ENCODE measurements around the gene BCAS3.

Gene BCAS3

DNA sequence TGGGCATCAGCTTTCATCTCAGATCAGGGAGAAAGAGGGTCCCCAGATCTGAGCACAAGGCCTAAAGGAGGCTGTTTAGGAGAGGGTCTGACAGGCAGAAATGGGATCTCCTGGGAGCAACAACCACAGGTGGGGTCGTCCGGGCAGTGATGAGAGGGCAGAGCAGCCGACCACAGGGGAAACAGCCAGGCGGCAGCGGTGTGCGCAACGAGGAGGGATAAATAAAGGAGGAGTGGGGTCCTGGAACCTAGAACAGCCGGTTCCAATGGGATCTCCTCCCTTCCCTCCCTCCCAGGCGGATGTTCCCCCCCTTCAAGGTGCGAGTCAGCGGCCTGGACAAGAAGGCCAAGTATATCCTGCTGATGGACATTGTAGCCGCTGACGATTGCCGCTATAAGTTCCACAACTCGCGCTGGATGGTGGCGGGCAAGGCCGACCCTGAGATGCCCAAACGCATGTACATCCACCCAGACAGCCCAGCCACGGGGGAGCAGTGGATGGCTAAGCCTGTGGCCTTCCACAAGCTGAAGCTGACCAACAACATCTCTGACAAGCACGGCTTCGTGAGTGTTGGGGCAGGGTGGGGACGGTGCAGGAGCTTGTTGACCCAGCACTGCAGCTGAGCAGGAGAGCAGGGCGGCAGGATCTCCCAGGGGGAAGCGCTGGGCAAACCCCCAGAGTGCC, 723.9 kb downstream of the BCAS3 start:
- Mint-ChIP-seq H3K4me3 (peak overlapping the region; percentile 31), H3K4me1 (ENCODE audit: low read depth) (peaks cover 24% of the 10 kb centered on the region)

DNA sequence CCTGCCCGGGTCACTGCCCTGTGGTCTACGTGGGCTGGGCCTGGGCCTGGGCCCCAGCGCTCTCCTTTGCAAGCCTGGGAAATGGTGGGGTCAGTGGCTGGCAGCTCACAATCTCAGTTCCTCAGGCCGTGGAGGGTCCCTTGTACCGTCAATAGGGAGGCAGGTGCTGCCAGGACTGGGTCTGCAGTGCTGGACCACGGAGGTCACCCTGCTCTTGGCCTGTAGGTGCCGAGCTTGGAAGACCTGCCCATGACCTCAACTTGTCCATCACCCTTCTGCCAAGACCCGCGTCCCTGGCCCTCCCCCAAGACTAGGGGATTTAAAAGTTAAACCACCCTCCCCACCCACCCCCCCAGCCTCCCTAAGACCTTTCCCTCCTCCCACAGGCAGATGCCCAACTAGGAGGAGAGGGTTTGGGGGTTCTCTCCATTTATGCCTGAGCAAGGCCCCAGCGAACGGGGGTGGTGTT, 724.5 kb downstream of the BCAS3 start:
- Mint-ChIP-seq H3K27me3 (ENCODE audit: low read depth) (peaks cover 65% of the 10 kb centered on the region), H3K27ac (no peak overlapping the region)

More for the DNA sequence above, 723.9 kb downstream of the BCAS3 start:
- H3K36me3 Mint-ChIP-seq (ENCODE audit: low read depth): peaks cover 2% of the 10 kb centered on the region
- peak overlapping the region; percentile 70 for H3K27ac Mint-ChIP-seq
- H3K9me3 Mint-ChIP-seq: no peaks in the 10 kb centered on the region
- peaks cover 59% of the 10 kb centered on the region for H3K27me3 Mint-ChIP-seq (ENCODE audit: low read depth)

DNA sequence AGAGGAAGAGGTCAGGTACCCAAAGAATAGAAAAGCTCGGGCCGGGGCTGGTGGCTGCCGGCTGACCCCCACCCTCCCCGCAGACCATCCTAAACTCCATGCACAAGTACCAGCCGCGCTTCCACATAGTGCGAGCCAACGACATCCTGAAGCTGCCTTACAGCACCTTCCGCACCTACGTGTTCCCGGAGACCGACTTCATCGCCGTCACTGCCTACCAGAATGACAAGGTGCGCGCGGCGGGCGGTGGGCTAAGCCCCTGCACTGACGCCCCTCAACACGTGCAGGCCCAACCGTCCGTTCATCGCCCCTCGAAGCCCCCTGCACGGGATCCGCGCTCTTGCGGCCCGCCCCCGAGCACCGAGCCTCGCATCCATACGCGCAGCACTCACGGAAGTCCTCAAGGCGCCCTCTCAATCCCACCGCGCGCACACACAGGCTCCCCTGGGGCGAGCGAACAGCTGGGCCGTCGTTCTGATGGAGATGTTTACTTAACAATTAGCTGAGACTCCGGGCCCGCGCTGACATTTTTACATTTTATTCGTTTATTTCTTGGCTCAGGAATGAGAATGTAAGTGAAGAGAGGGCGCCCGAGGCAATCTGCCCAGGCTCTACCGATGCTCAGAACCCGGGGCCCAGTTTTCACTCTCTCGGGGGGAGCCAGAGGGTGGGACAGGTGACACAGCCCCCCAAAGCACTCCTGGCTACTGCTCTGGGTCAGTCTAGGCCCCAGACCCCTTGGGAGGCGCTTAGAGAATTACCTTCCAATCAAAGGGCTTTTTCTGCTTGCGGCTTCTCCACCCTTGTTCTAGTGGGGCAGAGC, 725.5 kb downstream of the BCAS3 start:
- Mint-ChIP-seq H3K4me1 (ENCODE audit: low read depth) (peaks cover 21% of the 10 kb centered on the region), H3K9me3 (no peaks in the 10 kb centered on the region), H3K4me3 (peak overlapping the region; percentile 57), H3K27ac (peak overlapping the region; percentile 52), H3K36me3 (ENCODE audit: low read depth) (peaks cover 2% of the 10 kb centered on the region), H3K27me3 (ENCODE audit: low read depth) (peaks cover 69% of the 10 kb centered on the region)

More for the DNA sequence above, 724.5 kb downstream of the BCAS3 start:
- no peaks in the 10 kb centered on the region for H3K9me3 Mint-ChIP-seq
- H3K4me3 Mint-ChIP-seq: peak overlapping the region; percentile 57
- H3K36me3 Mint-ChIP-seq (ENCODE audit: low read depth): peaks cover 2% of the 10 kb centered on the region
- peaks cover 24% of the 10 kb centered on the region for H3K4me1 Mint-ChIP-seq (ENCODE audit: low read depth)

DNA sequence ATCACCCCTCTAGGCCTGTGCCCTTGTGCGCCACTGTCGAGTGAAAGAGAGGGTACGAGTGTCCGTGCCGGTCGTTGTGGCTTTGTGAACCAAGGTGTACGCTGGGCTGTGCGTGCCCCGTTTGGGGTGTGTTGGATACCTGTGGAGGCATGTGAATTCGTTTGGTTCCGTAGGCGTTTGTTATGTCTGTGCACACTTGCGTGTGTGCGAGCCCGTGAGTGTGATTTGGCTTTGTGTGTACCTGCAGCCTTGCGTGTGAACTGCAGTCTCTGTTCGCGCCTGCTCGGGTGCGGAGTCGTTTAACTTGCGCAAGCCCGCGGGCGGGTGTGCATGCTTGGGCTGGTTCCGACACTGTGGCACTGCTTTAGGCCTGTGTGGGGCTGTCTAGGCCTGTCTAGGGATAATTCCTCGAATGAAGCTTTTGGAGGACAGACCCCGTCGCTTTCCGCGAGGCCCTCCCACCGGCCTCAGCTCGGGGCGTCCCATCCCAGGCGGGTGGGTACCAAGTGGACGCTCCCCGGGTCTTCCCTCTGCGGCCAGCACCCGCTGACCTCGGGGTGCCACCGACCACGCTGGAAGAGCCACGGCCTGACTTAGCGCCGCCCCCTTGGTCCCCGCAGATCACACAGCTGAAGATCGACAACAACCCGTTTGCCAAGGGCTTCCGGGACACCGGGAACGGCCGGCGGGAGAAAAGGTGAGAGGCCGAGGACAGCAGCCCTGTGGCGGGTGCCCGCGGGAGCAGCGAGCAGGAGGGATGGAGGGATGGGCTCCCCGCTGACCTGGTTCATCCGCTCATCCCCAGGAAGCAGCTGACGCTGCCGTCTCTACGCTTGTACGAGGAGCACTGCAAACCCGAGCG, 726.4 kb downstream of the BCAS3 start:
- peaks cover 71% of the 10 kb centered on the region for H3K27me3 Mint-ChIP-seq (ENCODE audit: low read depth)
- peaks cover 21% of the 10 kb centered on the region for H3K4me1 Mint-ChIP-seq (ENCODE audit: low read depth)
- no peak overlapping the region for H3K4me3 Mint-ChIP-seq
- peaks cover 2% of the 10 kb centered on the region for H3K36me3 Mint-ChIP-seq (ENCODE audit: low read depth)
- H3K27ac Mint-ChIP-seq: peak overlapping the region; percentile 36
- H3K9me3 Mint-ChIP-seq: no peaks in the 10 kb centered on the region

DNA sequence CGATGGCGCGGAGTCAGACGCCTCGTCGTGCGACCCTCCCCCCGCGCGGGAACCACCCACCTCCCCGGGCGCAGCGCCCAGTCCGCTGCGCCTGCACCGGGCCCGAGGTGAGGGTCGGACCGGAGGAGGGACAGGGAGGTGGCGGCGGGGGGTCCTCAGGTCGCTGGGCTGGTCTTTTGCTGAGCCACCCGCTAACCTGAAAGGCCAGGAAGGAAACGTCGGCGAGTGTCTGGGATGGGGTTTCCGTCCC, 726.9 kb downstream of the BCAS3 start:
- no peaks in the 10 kb centered on the region for H3K9me3 Mint-ChIP-seq
- peaks cover 74% of the 10 kb centered on the region for H3K27me3 Mint-ChIP-seq (ENCODE audit: low read depth)
- no peak overlapping the region for H3K27ac Mint-ChIP-seq
- peaks cover 21% of the 10 kb centered on the region for H3K4me1 Mint-ChIP-seq (ENCODE audit: low read depth)
- peaks cover 2% of the 10 kb centered on the region for H3K36me3 Mint-ChIP-seq (ENCODE audit: low read depth)
- H3K4me3 Mint-ChIP-seq: no peak overlapping the region

DNA sequence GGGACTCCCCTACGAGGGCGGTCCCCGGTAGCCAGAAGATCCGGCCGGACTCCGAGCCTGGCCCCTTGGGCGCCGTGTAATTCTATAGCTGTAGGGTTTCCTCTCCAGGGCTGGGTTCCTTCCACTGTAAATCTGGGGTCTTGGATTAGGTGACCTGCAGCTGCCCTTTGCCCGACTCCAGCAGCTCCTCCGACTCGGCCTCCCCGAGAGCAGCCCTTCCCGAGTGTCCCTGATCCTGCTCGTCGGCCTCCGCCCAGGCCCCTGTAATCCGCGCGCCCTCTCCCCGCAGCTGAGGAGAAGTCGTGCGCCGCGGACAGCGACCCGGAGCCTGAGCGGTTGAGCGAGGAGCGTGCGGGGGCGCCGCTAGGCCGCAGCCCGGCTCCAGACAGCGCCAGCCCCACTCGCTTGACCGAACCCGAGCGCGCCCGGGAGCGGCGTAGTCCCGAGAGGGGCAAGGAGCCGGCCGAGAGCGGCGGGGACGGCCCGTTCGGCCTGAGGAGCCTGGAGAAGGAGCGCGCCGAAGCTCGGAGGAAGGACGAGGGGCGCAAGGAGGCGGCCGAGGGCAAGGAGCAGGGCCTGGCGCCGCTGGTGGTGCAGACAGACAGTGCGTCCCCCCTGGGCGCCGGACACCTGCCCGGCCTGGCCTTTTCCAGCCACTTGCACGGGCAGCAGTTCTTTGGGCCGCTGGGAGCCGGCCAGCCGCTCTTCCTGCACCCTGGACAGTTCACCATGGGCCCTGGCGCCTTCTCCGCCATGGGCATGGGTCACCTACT, 727.4 kb downstream of the BCAS3 start:
- no peak overlapping the region for H3K27ac Mint-ChIP-seq
- H3K27me3 Mint-ChIP-seq (ENCODE audit: low read depth): peaks cover 78% of the 10 kb centered on the region
- no peaks in the 10 kb centered on the region for H3K9me3 Mint-ChIP-seq
- peaks cover 2% of the 10 kb centered on the region for H3K36me3 Mint-ChIP-seq (ENCODE audit: low read depth)
- no peak overlapping the region for H3K4me3 Mint-ChIP-seq
- peaks cover 25% of the 10 kb centered on the region for H3K4me1 Mint-ChIP-seq (ENCODE audit: low read depth)

DNA sequence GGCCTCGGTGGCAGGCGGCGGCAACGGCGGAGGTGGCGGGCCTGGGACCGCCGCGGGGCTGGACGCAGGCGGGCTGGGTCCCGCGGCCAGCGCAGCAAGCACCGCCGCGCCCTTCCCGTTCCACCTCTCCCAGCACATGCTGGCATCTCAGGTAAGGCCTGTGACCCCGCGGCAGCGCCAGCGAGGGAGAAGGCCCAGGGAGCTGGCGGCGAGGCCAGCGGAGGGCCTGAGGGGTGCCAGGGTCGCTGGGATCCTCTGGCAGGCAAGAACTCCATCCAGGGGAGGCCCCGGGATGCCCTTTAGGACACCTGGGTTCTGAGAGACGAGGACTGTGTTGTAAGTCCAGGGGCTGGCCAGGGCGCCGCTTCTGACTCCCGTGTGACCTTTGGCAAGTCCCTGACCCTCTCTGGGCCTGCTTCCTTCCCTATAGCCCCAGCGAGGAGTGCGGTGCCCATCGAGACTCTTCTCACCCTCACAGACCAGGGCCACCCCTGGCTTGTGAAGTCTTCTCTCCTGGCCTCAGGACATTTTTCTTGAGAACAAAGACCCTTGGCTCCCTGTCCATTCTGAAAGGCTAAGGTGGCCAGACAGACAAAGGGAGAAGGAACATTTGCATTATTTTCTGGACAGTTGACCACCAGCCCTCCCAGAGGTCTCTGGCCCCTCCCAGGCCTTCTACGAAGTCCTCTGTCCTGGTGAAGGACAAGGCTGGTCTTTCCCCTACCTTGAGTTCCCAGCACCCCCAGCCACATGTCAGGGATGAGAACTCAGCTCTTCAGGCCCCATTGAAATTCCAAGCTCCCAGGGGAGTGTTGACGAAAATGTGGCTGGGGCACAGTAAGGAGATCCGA, 728.3 kb downstream of the BCAS3 start:
- Mint-ChIP-seq H3K4me1 (ENCODE audit: low read depth) (peaks cover 31% of the 10 kb centered on the region), H3K27ac (no peak overlapping the region), H3K36me3 (ENCODE audit: low read depth) (peaks cover 2% of the 10 kb centered on the region), H3K4me3 (no peak overlapping the region), H3K9me3 (no peaks in the 10 kb centered on the region), H3K27me3 (ENCODE audit: low read depth) (peaks cover 80% of the 10 kb centered on the region)

DNA sequence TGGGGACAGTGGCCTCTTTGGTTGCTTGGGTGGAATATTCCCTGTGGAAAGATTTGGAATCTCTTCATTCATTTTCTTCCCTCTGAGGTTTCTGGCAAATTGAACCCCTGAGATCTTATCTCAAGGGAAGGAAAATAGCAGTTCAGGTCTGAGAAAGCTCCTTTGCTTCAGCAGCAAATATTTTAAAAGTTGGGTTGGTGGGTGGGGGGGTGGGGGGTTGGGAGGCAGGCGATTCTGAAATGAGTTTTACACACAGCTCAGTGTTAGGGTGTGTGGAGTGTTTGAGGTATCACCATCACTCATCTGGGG, 728.8 kb downstream of the BCAS3 start:
- H3K27ac Mint-ChIP-seq: no peak overlapping the region
- H3K4me3 Mint-ChIP-seq: no peak overlapping the region
- peaks cover 77% of the 10 kb centered on the region for H3K27me3 Mint-ChIP-seq (ENCODE audit: low read depth)
- no peaks in the 10 kb centered on the region for H3K9me3 Mint-ChIP-seq
- peaks cover 30% of the 10 kb centered on the region for H3K4me1 Mint-ChIP-seq (ENCODE audit: low read depth)
- no peaks in the 10 kb centered on the region for H3K36me3 Mint-ChIP-seq (ENCODE audit: low read depth)

DNA sequence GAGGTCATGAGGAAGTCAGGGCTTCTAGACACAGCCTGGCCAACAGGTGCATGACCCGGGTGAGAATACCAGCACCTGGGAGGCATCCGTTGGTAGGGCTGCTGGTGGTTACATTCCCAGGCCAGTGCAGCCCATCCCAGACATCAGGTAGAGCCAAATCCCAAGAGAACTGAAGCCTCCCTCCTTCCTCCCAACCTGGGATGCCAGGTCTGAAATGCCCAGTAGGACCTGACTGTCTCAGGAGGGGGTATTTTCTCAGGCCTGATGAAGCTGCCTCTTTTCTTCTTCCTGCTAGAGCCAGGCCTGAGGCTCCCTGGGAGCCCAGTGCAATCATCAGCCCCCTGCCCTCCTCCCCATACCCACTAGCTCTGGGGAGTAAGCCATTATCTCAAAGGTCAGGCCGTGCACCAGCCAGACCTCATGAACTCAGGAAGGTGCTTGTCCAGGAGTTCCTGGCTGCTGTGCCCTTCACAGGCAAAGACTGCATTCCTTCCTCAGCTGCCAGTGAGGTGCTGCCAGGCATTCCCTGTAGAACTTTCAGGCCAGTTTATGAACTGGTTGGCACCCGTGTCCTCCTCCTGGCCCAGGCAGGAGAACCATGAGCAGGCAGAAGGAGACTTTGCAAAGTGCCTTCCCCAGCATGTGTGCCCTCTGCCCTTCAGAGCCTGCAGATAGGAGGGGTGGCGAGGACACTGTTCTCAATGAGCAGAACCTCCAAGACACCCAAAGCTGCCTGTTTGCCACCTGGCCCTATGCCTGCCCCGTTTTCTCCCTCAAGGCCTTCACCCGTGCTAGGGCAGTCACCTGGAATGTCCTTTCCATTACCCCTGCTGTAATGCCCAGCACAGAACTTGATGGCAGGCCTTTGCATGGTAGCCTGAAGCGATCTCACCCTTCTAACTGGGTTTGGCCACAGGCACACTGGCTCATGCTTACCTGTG, 729.6 kb downstream of the BCAS3 start:
- H3K27ac Mint-ChIP-seq: no peak overlapping the region
- no peaks in the 10 kb centered on the region for H3K36me3 Mint-ChIP-seq (ENCODE audit: low read depth)
- H3K27me3 Mint-ChIP-seq (ENCODE audit: low read depth): peaks cover 74% of the 10 kb centered on the region
- H3K9me3 Mint-ChIP-seq: no peaks in the 10 kb centered on the region
- H3K4me3 Mint-ChIP-seq: no peak overlapping the region
- peaks cover 30% of the 10 kb centered on the region for H3K4me1 Mint-ChIP-seq (ENCODE audit: low read depth)

DNA sequence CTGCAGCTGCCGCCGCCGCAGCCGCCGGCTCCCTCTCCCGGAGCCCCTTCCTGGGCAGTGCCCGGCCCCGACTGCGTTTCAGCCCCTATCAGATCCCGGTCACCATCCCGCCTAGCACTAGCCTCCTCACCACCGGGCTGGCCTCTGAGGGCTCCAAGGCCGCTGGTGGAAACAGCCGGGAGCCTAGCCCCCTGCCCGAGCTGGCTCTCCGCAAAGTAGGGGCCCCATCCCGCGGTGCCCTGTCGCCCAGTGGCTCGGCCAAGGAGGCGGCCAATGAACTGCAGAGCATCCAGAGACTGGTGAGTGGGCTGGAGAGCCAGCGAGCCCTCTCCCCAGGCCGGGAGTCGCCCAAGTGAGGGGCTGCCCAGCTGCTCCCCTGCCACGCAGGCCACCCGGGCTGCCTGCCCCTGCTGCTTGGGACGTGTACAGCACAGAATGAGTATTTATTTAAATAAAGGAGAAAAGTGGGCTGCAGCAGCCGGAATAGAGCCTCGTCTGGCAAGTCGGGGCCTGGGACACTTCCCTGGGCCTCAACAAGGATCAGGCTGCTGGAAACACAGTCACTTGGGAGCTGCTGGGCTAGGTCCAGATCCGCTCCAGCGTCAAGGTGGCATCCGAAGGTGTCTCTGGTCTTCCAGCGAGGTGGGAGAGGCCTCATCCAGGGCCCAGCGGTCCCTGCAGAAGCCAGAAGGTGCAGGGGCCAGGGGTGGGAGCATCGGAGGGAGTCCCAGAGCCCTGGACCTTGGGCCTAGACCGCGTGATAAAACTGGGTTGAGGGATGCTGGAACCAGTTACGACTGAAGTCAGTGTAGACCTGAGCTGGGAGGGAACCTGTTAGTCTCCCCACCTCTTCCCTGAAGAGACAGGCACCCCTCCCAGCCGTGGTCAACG, 730.7 kb downstream of the BCAS3 start:
- Mint-ChIP-seq H3K4me1 (ENCODE audit: low read depth) (peaks cover 19% of the 10 kb centered on the region), H3K4me3 (peak overlapping the region; percentile 48), H3K9me3 (no peaks in the 10 kb centered on the region), H3K27me3 (ENCODE audit: low read depth) (peaks cover 68% of the 10 kb centered on the region), H3K36me3 (ENCODE audit: low read depth) (no peaks in the 10 kb centered on the region), H3K27ac (no peak overlapping the region)

DNA sequence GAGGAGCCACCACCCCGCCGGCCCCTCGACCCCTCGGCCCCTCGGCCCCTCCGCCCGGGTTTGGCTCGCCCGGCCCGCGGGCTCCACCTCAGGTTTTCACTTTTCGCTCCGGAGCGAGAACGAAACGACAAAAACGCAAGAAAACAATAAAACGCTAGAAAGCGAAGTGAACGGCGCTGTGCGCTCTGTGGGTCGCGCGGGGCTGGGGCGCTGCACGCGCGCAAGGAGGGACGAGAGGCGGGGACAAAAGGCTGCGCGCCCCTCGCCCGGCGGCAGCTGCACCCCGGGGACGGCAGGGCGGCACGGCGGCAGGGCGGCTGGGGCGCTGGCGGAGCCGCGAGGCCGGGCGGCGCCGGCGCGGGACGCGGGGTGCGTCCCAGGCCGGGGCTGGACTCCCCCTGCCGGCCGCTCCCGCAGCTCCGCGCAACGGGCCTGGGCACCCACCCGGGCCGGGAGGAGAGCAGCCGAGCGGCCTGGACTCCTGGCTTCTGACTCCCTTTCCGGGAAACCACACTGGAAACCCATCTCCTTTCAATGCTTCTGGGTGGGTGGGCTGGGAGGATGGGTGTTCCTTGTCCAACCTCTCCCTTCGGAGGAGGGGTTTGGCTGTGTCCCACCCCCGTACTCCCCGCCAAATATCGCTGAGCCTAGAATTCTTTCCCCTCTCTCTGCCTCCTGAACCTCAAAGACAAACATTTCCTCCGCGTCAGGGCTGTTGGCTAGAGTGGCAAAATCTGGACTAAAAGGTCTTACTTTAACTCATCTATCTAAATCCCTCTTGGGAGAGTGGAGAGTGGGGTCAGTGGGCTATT, 731.9 kb downstream of the BCAS3 start:
- Mint-ChIP-seq H3K27ac (peak overlapping the region; percentile 20), H3K4me1 (ENCODE audit: low read depth) (peaks cover 14% of the 10 kb centered on the region), H3K27me3 (ENCODE audit: low read depth) (peaks cover 62% of the 10 kb centered on the region), H3K4me3 (peak overlapping the region; percentile 72), H3K36me3 (ENCODE audit: low read depth) (no peaks in the 10 kb centered on the region), H3K9me3 (no peaks in the 10 kb centered on the region)

Measured in T-helper 1 cell treated with Interleukin-12 subunit alpha and Interleukin-12 subunit beta and Interleukin-4 antibody, amounts not matched to agents 30 μg/mL and 1 μg/mL, for 36 hours (primary cell).